H1 (cell line): ENCODE data around the gene VSTM2B. TPM values are rescaled to one million over a fixed set of nuclear protein-coding genes. Genes with fewer than 3 reads are reported as not detected.

ENCODE experiments used
- CTCF ChIA-PET: fragments of 300-600 bp; sonication (Branson Sonifier 250); formaldehyde crosslinking; loops from one replicate; lab custom pipeline; 2021; ENCODE audit not compliant: partially characterized antibody; lab: Charles Lee
- POLR2A ChIA-PET: fragments of 300-600 bp; sonication (Branson Sonifier 250); formaldehyde crosslinking; loops from one replicate; lab custom pipeline; 2021; ENCODE audit warnings: inconsistent platforms; ENCODE audit not compliant: partially characterized antibody; lab: Charles Lee
- DNase-seq, 2 experiments: peaks; one replicate each; pipeline versions ENCODE4 v3.0.0 to v3.0.0-alpha.2; 2010 to 2022; ENCODE audit warnings: low spot score in 2 of 2, low read depth in 1 of 2, mixed read lengths in 1 of 2
- FAIRE-seq: peaks from 2 replicates; lab custom pipeline; 2011; peaks lifted over from hg19 to GRCh38; lab: Jason Lieb, UNC
- H2AFZ ChIP-seq: 2 replicates; pipeline ENCODE4 v1.8.1; 2012; ENCODE audit warnings: low read length, inconsistent platforms
- H2AK5ac ChIP-seq: 2 replicates; pipeline ENCODE4 v1.6.1; 2013; ENCODE audit warnings: low read depth, low read length
- H2BK120ac ChIP-seq: replicated peaks from 2 replicates; pipeline ENCODE3; 2013; ENCODE audit warnings: low read depth, low read length, inconsistent platforms
- H2BK12ac ChIP-seq: 2 replicates; pipeline ENCODE4 v1.6.1; 2013; ENCODE audit warnings: low read depth, low read length
- H2BK15ac ChIP-seq: 2 replicates; pipeline ENCODE4 v1.6.1; 2013; ENCODE audit warnings: low read length
- H2BK20ac ChIP-seq: 2 replicates; pipeline ENCODE4 v1.6.1; 2013; ENCODE audit warnings: low read length
- H2BK5ac ChIP-seq: 2 replicates; pipeline ENCODE4 v1.6.1; 2013; ENCODE audit warnings: low read depth, low read length
- H3K14ac ChIP-seq: 2 replicates; pipeline ENCODE4 v1.6.1; 2013; ENCODE audit warnings: inconsistent platforms; ENCODE audit not compliant: insufficient read length
- H3K18ac ChIP-seq: 2 replicates; pipeline ENCODE4 v1.6.1; 2013; ENCODE audit warnings: low read length; ENCODE audit errors: extremely low read depth
- H3K23ac ChIP-seq: 2 replicates; pipeline ENCODE4 v1.6.1; 2013; ENCODE audit warnings: inconsistent platforms; ENCODE audit not compliant: insufficient read length
- H3K23me2 ChIP-seq: 2 replicates; pipeline ENCODE4 v1.6.1; 2013; ENCODE audit warnings: low read depth, low read length
- H3K27ac ChIP-seq: 2 replicates; pipeline ENCODE4 v1.6.1; 2011; ENCODE audit warnings: low read depth, low read length, inconsistent platforms
- H3K27me3 ChIP-seq, 4 experiments: replicated peaks in 1 of 4; 1 replicate in 1 of 4; 2 replicates in 3 of 4; pipeline versions ENCODE4 v1.6.1 to v1.8.1; 2011 to 2013; ENCODE audit warnings: low read length in 3 of 4, mild to moderate bottlenecking in 3 of 4, inconsistent platforms in 2 of 4, mixed read lengths in 2 of 4, moderate library complexity in 1 of 4; ENCODE audit not compliant: control insufficient read depth in 3 of 4, insufficient read depth in 3 of 4; ENCODE audit errors: extremely low read depth in 1 of 4
- H3K36me3 ChIP-seq, 4 experiments: 2 replicates each; pipeline versions ENCODE4 v1.6.1 to v1.8.1; 2011 to 2013; ENCODE audit warnings: mild to moderate bottlenecking in 4 of 4, low read length in 3 of 4, moderate library complexity in 2 of 4, control low read depth in 1 of 4, inconsistent platforms in 1 of 4; ENCODE audit not compliant: insufficient read depth in 4 of 4, control insufficient read depth in 2 of 4
- H3K4ac ChIP-seq: replicated peaks from 2 replicates; pipeline ENCODE3; 2013; ENCODE audit warnings: low read length, low read depth, mixed read lengths, inconsistent platforms; ENCODE audit not compliant: insufficient read length
- H3K4me1 ChIP-seq, 4 experiments: replicated peaks in 1 of 4; 1 replicate in 1 of 4; 2 replicates in 3 of 4; pipeline versions ENCODE4 v1.6.1 to v1.8.1; 2011 to 2013; ENCODE audit warnings: low read length in 3 of 4, inconsistent platforms in 2 of 4, mixed read lengths in 1 of 4; ENCODE audit not compliant: insufficient read depth in 4 of 4, control insufficient read depth in 3 of 4
- H3K4me2 ChIP-seq, 2 experiments: 2 replicates each; pipeline versions ENCODE4 v1.6.1 to v1.8.1; 2011 to 2013; ENCODE audit warnings: low read depth in 2 of 2, low read length in 2 of 2, control low read depth in 1 of 2, inconsistent platforms in 1 of 2, mild to moderate bottlenecking in 1 of 2; ENCODE audit not compliant: insufficient read depth in 1 of 2
- H3K4me3 ChIP-seq, 4 experiments: fragments of 200-600, 300-600 bp in 1 of 4; sonication (generic), shearing (Covaris generic), sonication (Bioruptor Twin) in 1 of 4; 2 replicates each; pipeline versions ENCODE4 v1.5.1 to v1.8.1; 2011 to 2016; ENCODE audit warnings: low read length in 4 of 4, low read depth in 3 of 4, control low read depth in 2 of 4, inconsistent platforms in 2 of 4, mild to moderate bottlenecking in 2 of 4, mixed read lengths in 1 of 4, moderate library complexity in 1 of 4; ENCODE audit not compliant: insufficient read depth in 2 of 4; ENCODE audit errors: extremely low read depth in 1 of 4
- H3K56ac ChIP-seq: replicated peaks from 2 replicates; pipeline ENCODE3; 2013; ENCODE audit warnings: low read depth, mild to moderate bottlenecking, mixed read lengths, low read length, inconsistent platforms; ENCODE audit not compliant: insufficient read length
- H3K79me1 ChIP-seq: 2 replicates; pipeline ENCODE4 v1.6.1; 2013; ENCODE audit warnings: low read depth, low read length, control low read depth
- H3K79me2 ChIP-seq, 2 experiments: 2 replicates each; pipeline versions ENCODE4 v1.6.1 to v1.8.1; 2012 to 2013; ENCODE audit warnings: low read length in 2 of 2, mild to moderate bottlenecking in 2 of 2, inconsistent platforms in 1 of 2; ENCODE audit not compliant: insufficient read depth in 2 of 2, control insufficient read depth in 1 of 2
- H3K9ac ChIP-seq, 4 experiments: replicated peaks in 1 of 4; 1 replicate in 1 of 4; 2 replicates in 3 of 4; pipeline versions ENCODE4 v1.6.1 to v1.8.1; 2011 to 2013; ENCODE audit warnings: low read depth in 3 of 4, low read length in 3 of 4, control low read depth in 2 of 4, mild to moderate bottlenecking in 2 of 4, moderate library complexity in 2 of 4, inconsistent platforms in 1 of 4; ENCODE audit errors: extremely low read depth in 1 of 4
- H3K9me3 ChIP-seq, 2 experiments: 2 replicates each; pipeline versions ENCODE4 v1.6.1 to v1.8.1; 2012 to 2013; ENCODE audit warnings: mild to moderate bottlenecking in 2 of 2, moderate library complexity in 2 of 2, control low read depth in 1 of 2, inconsistent platforms in 1 of 2, low read depth in 1 of 2, low read length in 1 of 2, mixed read lengths in 1 of 2; ENCODE audit not compliant: insufficient read depth in 2 of 2
- H4K20me1 ChIP-seq, 2 experiments: replicated peaks in 1 of 2; 2 replicates each; pipeline versions ENCODE3 to v1.8.1; 2011 to 2013; ENCODE audit warnings: inconsistent platforms in 2 of 2, low read length in 2 of 2, mild to moderate bottlenecking in 1 of 2; ENCODE audit not compliant: insufficient read depth in 2 of 2, control insufficient read depth in 1 of 2
- H4K5ac ChIP-seq: 2 replicates; pipeline ENCODE4 v1.6.1; 2013; ENCODE audit warnings: low read length, low read depth, mixed read lengths, inconsistent platforms; ENCODE audit not compliant: insufficient read length
- H4K8ac ChIP-seq: 2 replicates; pipeline ENCODE4 v1.8.0; 2013; ENCODE audit warnings: mild to moderate bottlenecking, moderate library complexity, low read length, inconsistent platforms; ENCODE audit not compliant: insufficient read depth; ENCODE audit errors: extremely low read depth
- H4K91ac ChIP-seq: replicated peaks from 2 replicates; pipeline ENCODE3; 2013; ENCODE audit warnings: low read length, mixed read lengths, inconsistent platforms; ENCODE audit not compliant: insufficient read length
- NANOG ChIP-seq: IDR thresholded peaks from 2 replicates; pipeline ENCODE4 v1.6.1; 2011; ENCODE audit warnings: low read length, low read depth, mild to moderate bottlenecking, inconsistent platforms; ENCODE audit not compliant: insufficient read depth, poor library complexity, severe bottlenecking
- PHF8 ChIP-seq: fragments of 200-600 bp; sonication (generic); conservative IDR thresholded peaks from 2 replicates; pipeline ENCODE4 v1.7.1; 2012; ENCODE audit warnings: low read depth, mild to moderate bottlenecking, inconsistent platforms, low read length, moderate library complexity
- TAF7 ChIP-seq: optimal IDR thresholded peaks from 2 replicates; pipeline ENCODE3; 2011; ENCODE audit warnings: low read depth, mild to moderate bottlenecking, inconsistent platforms, low read length, moderate library complexity, borderline replicate concordance
- WGBS, 2 experiments: shearing (Covaris generic) in 1 of 2; methylation state at CpG; one replicate each; pipeline versions ENCODE4 v1.1.6 to v1.1.7; 2013 to 2015; ENCODE audit warnings: low lambda C conversion rate in 2 of 2, mixed read lengths in 2 of 2, inconsistent platforms in 1 of 2, low coverage in 1 of 2, missing lambda C conversion rate in 1 of 2; ENCODE audit not compliant: insufficient replicate concordance in 2 of 2, insufficient coverage in 1 of 2, insufficient read length in 1 of 2; ENCODE audit errors: extremely low coverage in 1 of 2, missing lambda C conversion rate in 1 of 2; 5-methylcytosine and 5-hydroxymethylcytosine counted together
- polyA plus RNA-seq, 7 experiments: library from polyadenylated mRNA; depleted of rRNA in 3 of 7; stranded (reverse) in 5 of 7; unstranded in 2 of 7; fragments of >200 nt in 5 of 7; fragments of 200-250 nt in 2 of 7; gene quantifications; 1 replicate in 5 of 7; 2 replicates in 1 of 7; 4 replicates in 1 of 7; pipeline versions ENCODE4 v1.2.1 to v1.2.3, GENCODE V29; 2011 to 2013; ENCODE audit warnings: missing spikeins in 2 of 7, mixed read lengths in 2 of 7
- total RNA-seq: library from RNA; stranded (reverse); fragmentation: NEBNext Ultra II Directional; extraction: Animal tissue kit (Norgen Biotek cat#: 25700); gene quantifications from 2 replicates; pipeline ENCODE4 v1.2.1, GENCODE V29; 2021

The VSTM2B gene
- total and polyA plus RNA-seq, 2 of the 8 experiments (the other 6 are each of a cell fraction or from before 2014, with no cell fraction given): 0.82 to 1.5 TPM

GRCh38 chr19:29566496-29567054 lies 40.8 kb downstream of the VSTM2B start:
- Histone ChIP-seq H3K23me2 (no peaks in the 10 kb centered on the region), H3K4me3 (no peak overlapping the region)
- POLR2A ChIA-PET: no interaction called here

More at GRCh38 chr19:29566496-29567054, 40.8 kb downstream of the VSTM2B start:
- Histone ChIP-seq H3K27me3 (no peaks in the 10 kb centered on the region; a peak in 1 of 7 replicates), H3K9ac (no peak overlapping the region), H3K14ac (peak overlapping the region; percentile 42), H4K20me1 (peaks cover 0 to 4% of the 10 kb centered on the region in 2 experiments), H3K4me2 (no peak overlapping the region), H3K9me3 (no peaks in the 10 kb centered on the region), H3K4ac (no peak overlapping the region), H2BK15ac (no peak overlapping the region), H2AFZ (no peak overlapping the region), H3K36me3 (no peaks in the 10 kb centered on the region), H3K4me1 (peaks cover 0 to 10% (median 0%) of the 10 kb centered on the region in 4 experiments; a peak in 3 of 7 replicates), H3K79me2 (no peaks in the 10 kb centered on the region), H4K8ac (no peak overlapping the region), H3K56ac (no peak overlapping the region), H3K27ac (no peak overlapping the region), H2BK120ac (no peak overlapping the region), H2BK20ac (no peak overlapping the region), H2AK5ac (no peak overlapping the region), H3K23ac (no peak overlapping the region), H3K18ac (no peak overlapping the region), H2BK5ac (no peak overlapping the region), H4K5ac (no peak overlapping the region), H2BK12ac (no peak overlapping the region), H3K79me1 (no peaks in the 10 kb centered on the region), H4K91ac (no peak overlapping the region)
- FAIRE-seq: no peak
- no peak for DNase-seq
- CTCF ChIA-PET: interaction anchor here (0.6 kb wide), 1 partner anchor 74 kb away, joined by 3 read pairs; no protein-coding TSS in a partner anchor
- TF ChIP-seq PHF8 (no peak), TAF7 (no peak), NANOG (no peak)
- 79% methylated on average over 2 of the region's 3 CpGs; no CpG with 5 or more reads in 1 of the 2 experiments for WGBS, 2 experiments
